ENCODE measurements around the gene RUNX1. TPM values are rescaled to one million over a fixed set of nuclear protein-coding genes. Genes with fewer than 3 reads are reported as not detected.

The RUNX1 gene
- polyA plus RNA-seq, 1 of the 3 experiments (the other 2 are of a cell fraction): 17.1 TPM

- TF ChIP-seq, protein P1, sequence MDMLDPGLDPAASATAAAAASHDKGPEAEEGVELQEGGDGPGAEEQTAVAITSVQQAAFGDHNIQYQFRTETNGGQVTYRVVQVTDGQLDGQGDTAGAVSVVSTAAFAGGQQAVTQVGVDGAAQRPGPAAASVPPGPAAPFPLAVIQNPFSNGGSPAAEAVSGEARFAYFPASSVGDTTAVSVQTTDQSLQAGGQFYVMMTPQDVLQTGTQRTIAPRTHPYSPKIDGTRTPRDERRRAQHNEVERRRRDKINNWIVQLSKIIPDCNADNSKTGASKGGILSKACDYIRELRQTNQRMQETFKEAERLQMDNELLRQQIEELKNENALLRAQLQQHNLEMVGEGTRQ (IDR thresholded peaks at IDR 0.05; ENCODE audit: borderline replicate concordance, low read depth, low read length): no peak
- TF ChIP-seq EZH2phosphoT487 (IDR thresholded peaks at IDR 0.05; ENCODE audit: borderline replicate concordance, low read depth) (no peak), TCF12 (IDR thresholded peaks at IDR 0.05) (no peak), NFIC (IDR thresholded peaks at IDR 0.05; ENCODE audit: borderline replicate concordance) (no peak)
- TF ChIP-seq, protein P2, sequence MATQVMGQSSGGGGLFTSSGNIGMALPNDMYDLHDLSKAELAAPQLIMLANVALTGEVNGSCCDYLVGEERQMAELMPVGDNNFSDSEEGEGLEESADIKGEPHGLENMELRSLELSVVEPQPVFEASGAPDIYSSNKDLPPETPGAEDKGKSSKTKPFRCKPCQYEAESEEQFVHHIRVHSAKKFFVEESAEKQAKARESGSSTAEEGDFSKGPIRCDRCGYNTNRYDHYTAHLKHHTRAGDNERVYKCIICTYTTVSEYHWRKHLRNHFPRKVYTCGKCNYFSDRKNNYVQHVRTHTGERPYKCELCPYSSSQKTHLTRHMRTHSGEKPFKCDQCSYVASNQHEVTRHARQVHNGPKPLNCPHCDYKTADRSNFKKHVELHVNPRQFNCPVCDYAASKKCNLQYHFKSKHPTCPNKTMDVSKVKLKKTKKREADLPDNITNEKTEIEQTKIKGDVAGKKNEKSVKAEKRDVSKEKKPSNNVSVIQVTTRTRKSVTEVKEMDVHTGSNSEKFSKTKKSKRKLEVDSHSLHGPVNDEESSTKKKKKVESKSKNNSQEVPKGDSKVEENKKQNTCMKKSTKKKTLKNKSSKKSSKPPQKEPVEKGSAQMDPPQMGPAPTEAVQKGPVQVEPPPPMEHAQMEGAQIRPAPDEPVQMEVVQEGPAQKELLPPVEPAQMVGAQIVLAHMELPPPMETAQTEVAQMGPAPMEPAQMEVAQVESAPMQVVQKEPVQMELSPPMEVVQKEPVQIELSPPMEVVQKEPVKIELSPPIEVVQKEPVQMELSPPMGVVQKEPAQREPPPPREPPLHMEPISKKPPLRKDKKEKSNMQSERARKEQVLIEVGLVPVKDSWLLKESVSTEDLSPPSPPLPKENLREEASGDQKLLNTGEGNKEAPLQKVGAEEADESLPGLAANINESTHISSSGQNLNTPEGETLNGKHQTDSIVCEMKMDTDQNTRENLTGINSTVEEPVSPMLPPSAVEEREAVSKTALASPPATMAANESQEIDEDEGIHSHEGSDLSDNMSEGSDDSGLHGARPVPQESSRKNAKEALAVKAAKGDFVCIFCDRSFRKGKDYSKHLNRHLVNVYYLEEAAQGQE (IDR thresholded peaks at IDR 0.05; ENCODE audit: low read depth, low read length): no peak
These were observed 178.9 kb downstream of the RUNX1 start (continued) for GRCh38 chr21:34870246-34870645.

- Histone ChIP-seq H3K9me3 (no peaks in the 10 kb centered on the region), H3K27me3 (ENCODE audit: insufficient read depth) (no peaks in the 10 kb centered on the region), H3K36me3 (replicated peaks in 1 of 2; ENCODE audit: control insufficient read depth in 1 of 2, insufficient read depth in 2 of 2, low read length in 1 of 2) (peaks cover 40 to 72% of the 10 kb centered on the region in 2 experiments), H3K9me2 (no peaks in the 10 kb centered on the region), H3K79me2 (ENCODE audit: insufficient read depth) (peaks cover 100% of the 10 kb centered on the region), H4K20me1 (ENCODE audit: insufficient read depth) (peaks cover 94% of the 10 kb centered on the region), H3F3A (replicated peaks; ENCODE audit: insufficient read depth) (no peaks in the 10 kb centered on the region), H3K4me1 (ENCODE audit: control insufficient read depth in 1 of 2, insufficient read depth in 2 of 2, low read depth in 1 of 2, low read length in 1 of 2) (peaks cover 0 to 6% of the 10 kb centered on the region in 2 experiments; a peak in 1 of 4 replicates), H3K4me3 (ENCODE audit: low read depth in 2 of 2, low read length in 1 of 2) (no peak overlapping the region), H2AFZ (ENCODE audit: low read depth) (no peak overlapping the region), H3K4me2 (no peak overlapping the region), H3K9ac (no peak overlapping the region), H3K27ac (ENCODE audit: low read depth in 2 of 2, low read length in 1 of 2) (no peak overlapping the region)
- CTCF ChIA-PET: interaction anchor here (1.2 to 1.9 kb wide), 2 partner anchors 12 to 20 kb away, joined by 3 to 4 read pairs; no protein-coding TSS in a partner anchor
- no peak for DNase-seq
- 87% methylated on average over 7 of the region's 7 CpGs for WGBS (ENCODE audit: low lambda C conversion rate)
- POLR2A ChIA-PET: no interaction called here
- TF ChIP-seq, protein P3, sequence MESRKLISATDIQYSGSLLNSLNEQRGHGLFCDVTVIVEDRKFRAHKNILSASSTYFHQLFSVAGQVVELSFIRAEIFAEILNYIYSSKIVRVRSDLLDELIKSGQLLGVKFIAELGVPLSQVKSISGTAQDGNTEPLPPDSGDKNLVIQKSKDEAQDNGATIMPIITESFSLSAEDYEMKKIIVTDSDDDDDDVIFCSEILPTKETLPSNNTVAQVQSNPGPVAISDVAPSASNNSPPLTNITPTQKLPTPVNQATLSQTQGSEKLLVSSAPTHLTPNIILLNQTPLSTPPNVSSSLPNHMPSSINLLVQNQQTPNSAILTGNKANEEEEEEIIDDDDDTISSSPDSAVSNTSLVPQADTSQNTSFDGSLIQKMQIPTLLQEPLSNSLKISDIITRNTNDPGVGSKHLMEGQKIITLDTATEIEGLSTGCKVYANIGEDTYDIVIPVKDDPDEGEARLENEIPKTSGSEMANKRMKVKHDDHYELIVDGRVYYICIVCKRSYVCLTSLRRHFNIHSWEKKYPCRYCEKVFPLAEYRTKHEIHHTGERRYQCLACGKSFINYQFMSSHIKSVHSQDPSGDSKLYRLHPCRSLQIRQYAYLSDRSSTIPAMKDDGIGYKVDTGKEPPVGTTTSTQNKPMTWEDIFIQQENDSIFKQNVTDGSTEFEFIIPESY (IDR thresholded peaks at IDR 0.05; ENCODE audit: borderline replicate concordance, low read depth): no peak
- no peak for TF ChIP-seq TAF1 (IDR thresholded peaks at IDR 0.05; ENCODE audit: borderline replicate concordance, low read depth, low read length)
- no peak for TF ChIP-seq FOXJ3 (CRISPR knock-in tag; IDR thresholded peaks at IDR 0.05)
- TF ChIP-seq, protein P4, sequence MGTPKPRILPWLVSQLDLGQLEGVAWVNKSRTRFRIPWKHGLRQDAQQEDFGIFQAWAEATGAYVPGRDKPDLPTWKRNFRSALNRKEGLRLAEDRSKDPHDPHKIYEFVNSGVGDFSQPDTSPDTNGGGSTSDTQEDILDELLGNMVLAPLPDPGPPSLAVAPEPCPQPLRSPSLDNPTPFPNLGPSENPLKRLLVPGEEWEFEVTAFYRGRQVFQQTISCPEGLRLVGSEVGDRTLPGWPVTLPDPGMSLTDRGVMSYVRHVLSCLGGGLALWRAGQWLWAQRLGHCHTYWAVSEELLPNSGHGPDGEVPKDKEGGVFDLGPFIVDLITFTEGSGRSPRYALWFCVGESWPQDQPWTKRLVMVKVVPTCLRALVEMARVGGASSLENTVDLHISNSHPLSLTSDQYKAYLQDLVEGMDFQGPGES (IDR thresholded peaks at IDR 0.05; ENCODE audit: low read depth, low read length): no peak
- no peak for TF ChIP-seq SMC3 (IDR thresholded peaks at IDR 0.05; ENCODE audit: low read depth, low read length)
- TF ChIP-seq, protein P2 (IDR thresholded peaks at IDR 0.05; ENCODE audit: low read depth, low read length): no peak
- no peak for TF ChIP-seq RAD21 (IDR thresholded peaks at IDR 0.05; ENCODE audit: low read length)
- no peak for TF ChIP-seq GABPA (IDR thresholded peaks at IDR 0.05; ENCODE audit: low read depth)
- no peak for TF ChIP-seq YY1 (IDR thresholded peaks at IDR 0.05; ENCODE audit: low read depth)
- TF ChIP-seq EP300 (IDR thresholded peaks at IDR 0.05; ENCODE audit: borderline replicate concordance in 1 of 2, low read depth in 1 of 2, low read length in 1 of 2): no peak
- TF ChIP-seq MXI1 (IDR thresholded peaks at IDR 0.05; ENCODE audit: low read depth, low read length): no peak
- no peak for TF ChIP-seq TCF12 (IDR thresholded peaks at IDR 0.05)
- TF ChIP-seq NFIC (IDR thresholded peaks at IDR 0.05; ENCODE audit: borderline replicate concordance): no peak
- TF ChIP-seq ELF1 (IDR thresholded peaks at IDR 0.05): no peak
- TF ChIP-seq MAX (IDR thresholded peaks at IDR 0.05; ENCODE audit: low read depth): no peak
- no peak for TF ChIP-seq FOSL2 (IDR thresholded peaks at IDR 0.05; ENCODE audit: borderline replicate concordance, low read depth)
These were observed 179.6 kb downstream of the RUNX1 start for GRCh38 chr21:34869545-34869944.
